NCI-H510A (cell line): ENCODE results near the gene MEF2D.

Experiments
- DNase-seq: peaks from one replicate; lab custom pipeline; 2025; lab: John Stamatoyannopoulos, UW

Gene MEF2D

GRCh38 chr1:156499842-156500542, 583 bp downstream of the MEF2D start:
- no peak for DNase-seq

DNA sequence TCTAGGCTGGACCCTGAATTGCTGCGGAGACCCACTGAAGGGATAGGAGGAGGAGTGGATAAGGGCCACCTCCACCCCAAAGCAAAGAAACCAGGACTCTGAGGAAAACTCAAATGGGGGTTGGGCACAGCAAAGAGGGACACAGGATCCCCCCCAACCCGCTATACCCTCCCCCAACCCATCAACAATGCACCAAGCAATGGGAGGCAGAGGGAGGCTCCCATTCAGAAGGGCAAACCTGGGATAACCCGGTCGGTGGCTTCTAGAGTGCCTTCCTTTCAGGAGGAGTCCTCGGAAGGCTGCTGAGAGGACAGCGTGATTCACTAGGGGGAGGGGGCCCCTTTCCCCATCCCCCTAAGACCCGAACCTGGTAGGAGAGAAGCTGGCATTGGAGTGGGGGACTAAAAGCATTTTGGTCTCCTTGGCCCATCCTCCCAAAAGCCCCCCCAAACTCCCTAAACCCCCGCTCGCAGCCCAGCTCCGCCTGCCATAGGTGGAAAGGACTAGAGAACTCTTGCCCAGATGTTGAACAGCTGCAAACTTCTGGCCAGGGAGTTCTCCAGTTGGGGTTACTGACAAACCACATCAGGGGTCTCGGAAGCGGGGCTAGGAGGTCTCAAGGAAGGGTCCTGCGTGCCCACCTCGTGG, 1.3 kb downstream of the MEF2D start:
- DNase-seq, result no peak

DNA sequence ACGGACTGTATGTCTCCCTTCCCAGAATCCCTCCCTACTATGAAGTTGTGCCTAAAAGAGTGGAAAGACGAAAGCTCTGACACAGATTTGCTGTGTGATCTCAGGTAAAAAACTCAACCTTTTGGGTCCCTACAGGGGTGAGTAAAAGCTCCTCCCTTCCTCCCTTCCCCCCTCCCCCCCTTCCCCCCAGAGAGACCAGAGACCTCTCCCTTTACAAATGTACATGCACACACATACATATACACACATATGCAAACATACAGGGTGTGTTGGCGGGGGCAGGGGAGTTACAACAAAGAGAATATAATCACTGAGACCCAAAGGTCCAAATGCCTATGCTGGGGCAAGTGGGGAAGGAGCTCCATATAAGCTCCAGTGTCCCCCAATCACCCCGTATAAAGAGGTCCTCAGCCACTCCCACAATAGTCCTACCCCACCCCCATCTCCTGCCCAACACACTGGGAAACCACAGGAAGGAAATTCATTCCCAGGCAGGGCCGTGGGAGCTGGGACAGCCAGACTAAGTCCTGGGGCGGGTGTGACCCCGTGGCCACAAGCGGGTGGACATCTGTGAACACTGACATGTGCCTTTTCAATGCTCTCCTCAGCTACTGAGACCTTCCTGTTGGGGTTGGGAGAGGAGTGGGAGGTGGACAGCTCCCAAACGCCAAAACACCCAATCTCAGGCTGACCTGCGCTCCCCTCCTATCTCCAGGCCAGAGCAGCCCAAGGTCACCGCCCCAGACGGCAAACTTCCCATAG, 2.0 kb downstream of the MEF2D start:
- no peak for DNase-seq

- DNase-seq, result no peak
Measured at GRCh38 chr1:156497743-156498431, 2.7 kb downstream of the MEF2D start.

DNA sequence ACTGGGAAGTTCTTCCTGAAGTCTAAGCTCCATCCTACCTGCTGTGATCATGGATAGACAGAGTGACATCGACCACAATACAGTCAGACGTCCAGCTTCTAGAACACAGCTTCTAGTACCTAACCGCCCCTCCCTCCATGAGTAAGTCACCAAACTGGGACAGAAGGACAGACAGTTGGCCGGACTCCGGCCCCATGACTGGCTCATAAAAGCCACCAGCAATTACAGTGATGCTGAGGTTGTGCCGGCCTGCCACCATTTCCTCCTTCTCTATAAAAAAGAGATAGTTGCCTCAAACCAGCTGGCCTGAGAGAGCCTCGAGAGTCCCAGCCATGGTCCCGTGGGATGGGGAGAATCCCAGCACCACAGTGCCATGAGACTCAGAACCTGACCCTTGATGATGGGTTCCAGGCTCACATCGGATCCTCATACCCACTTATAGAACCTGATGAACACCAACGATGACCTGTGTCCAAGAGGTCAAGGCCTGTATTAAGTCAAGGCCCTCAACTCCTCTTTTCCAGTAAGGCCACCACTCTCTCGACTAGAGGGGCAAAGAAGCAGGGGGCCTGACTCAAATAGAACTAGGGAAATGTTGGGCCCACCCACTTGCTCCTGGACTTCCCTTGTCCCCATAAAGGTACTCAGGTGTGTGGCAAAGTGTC, 3.4 kb downstream of the MEF2D start:
- DNase-seq, result no peak

GRCh38 chr1:156496211-156496761, 4.3 kb downstream of the MEF2D start:
- DNase-seq, result no peak

- DNase-seq, result no peak
Measured at GRCh38 chr1:156495401-156496140, 5.0 kb downstream of the MEF2D start.

DNA sequence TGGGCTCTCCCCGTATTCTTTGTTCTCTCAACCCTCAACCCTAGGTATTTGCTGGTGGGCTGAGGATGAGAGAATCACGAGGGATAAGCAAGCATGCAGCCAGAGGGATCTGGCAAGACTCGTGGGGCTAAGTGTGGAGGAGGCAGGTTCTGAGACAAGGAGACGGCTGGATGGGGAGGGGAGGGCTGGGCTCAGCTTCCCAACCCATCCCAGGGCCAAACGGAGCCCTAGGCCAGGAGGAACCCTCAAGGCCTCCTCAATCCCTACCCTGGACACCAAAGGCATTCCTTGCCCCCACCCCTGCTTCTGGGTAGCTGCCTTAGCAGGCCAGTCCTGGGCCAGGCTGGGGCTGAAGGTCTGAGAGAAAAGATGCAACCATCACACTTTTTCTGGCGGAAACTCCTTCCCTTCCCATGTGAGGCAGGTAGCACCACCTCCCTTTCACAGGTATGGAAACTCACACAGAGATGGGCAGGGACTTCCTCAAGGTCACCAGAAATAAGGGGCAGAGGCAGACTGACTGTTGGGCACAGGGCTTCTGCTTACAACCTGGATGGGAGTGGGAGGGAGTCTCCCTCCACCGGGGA, 6.2 kb downstream of the MEF2D start:
- DNase-seq, result no peak

- no peak for DNase-seq
Measured at GRCh38 chr1:156493742-156494141, 6.8 kb downstream of the MEF2D start.

DNA sequence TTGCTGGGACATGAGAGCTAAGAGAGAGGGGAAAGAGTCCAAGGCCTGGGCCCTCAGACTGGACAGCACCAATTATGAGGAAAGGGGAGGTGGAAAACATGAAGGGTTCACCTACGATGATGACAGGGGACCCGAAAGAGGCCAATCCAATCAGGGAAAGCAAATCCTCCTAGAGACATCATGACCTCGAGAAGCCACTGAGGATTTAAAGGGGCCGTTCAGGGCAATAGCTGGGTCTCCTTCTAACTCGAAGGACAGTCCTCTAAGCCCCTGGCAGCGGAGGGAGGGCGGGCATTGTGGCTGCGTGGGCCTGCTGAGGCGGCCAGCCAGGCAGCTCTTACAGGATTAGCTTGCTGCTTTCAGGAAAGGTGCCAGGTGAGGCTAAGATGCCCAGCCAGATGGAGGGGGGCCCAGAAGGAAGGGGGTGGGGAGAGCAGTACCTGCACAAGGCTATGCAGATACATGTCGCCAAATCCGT, 7.4 kb downstream of the MEF2D start:
- no peak for DNase-seq

DNA sequence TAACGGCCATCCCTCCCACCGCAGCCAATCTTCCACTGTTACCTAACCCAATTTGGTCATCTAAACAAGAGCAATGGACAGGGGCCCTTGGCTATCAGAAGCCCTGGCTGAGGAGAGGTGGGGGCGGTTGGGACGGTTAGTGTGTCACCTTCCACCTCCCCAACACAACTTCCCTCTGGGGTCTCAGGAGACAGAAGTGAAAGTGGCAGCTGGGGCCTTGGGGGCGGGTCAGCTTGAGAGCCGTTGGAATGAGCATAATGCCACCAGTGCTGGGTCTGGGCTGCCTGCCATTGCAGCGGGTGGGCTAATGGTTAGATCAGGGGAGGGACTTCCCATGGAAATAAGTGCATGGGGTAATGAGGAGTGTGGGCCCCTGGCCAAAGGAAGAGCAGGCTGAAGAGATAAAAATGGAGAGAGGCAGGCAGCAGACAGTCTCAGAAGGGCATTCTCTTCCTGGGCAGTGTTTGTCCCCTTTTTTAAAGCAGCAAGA, 7.9 kb downstream of the MEF2D start:
- DNase-seq, result no peak

- no peak for DNase-seq
Measured at GRCh38 chr1:156492013-156492590, 8.5 kb downstream of the MEF2D start.

DNA sequence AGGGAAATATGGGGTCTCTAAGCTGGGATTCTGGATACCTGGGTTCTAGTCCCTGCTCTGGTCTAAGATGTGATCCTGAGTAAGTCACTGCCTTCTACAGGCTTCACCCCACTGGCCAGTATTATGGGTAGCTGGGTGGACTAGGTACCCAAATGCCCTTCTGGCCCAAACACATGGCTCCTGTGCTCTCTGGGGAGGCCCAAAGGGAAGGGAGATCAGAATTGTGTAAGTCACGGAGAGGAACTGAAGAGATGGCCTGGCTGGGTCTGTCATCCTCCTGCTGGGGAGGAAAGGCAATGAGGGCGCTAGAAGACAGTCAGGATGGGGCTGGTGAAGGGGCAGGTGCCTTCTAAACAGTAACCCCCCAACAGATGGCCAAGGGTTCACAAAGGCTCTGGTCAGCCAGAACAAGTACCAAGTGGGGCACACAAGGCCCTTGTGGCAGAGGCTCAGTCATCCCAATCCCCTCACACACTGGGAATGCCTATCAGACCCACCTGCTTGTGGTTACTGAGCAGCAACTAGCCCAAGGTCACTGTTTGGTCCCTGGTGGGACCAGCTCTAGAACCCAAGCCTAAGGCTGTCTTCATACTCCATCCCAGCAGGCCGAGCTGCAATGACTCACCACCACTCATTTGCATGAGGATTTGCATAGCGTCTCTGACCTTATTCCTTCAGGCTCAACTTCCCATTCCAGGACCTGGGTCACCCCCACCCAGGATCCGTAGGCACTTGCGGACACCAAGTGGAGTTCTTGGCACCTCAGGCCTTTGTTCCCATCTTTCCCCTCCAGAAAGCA, 9.2 kb downstream of the MEF2D start:
- no peak for DNase-seq

- DNase-seq, result no peak
Measured at GRCh38 chr1:156490401-156491032, 10.1 kb downstream of the MEF2D start.

- no peak for DNase-seq
Measured at GRCh38 chr1:156489935-156490293, 10.7 kb downstream of the MEF2D start.

DNA sequence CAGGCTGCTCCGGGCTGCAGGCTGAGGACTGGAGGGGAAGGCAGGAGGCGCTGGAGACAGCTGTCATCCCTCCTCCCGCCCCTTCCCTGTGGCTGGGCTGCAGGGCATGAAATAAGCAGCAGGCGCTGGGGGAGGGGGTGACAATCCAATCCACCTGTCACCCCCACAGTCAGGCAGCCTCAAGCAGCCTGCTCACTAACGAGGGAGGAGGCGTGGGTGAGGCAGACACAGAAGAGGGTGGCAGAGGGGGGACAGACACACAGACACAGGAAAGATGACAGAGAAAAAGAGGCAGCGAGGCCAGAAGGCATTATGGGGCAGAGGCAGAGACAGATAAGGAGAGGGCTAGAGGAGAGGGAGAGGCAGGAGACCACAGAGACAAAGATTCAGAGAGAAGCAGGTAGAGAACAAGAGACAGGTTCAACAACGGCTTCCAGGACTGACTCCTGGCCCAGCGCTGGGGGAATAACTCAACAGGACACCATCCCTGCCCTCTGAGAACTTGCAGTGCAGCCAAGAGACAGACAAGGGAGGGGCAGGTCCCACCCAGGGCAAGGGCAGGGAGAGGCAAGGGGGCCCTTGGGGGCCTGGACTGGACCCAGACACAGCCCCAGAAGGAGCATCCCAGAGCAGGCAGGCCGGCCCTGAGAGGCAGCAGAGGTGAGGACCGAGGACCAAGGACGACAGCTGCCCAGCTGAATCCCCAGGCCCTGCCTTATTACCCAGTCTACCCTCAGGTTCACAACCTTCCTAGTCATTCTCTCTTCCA, 11.2 kb downstream of the MEF2D start:
- peak; percentile 90 for DNase-seq

- no peak for DNase-seq
Measured at GRCh38 chr1:156488566-156489165, 11.9 kb downstream of the MEF2D start.
